ENCODE data around the gene OR5AS1.
"Not testable (repeated sequence)": the region's sequence is repeated elsewhere in the genome, so short reads cannot be mapped to it uniquely, and the experiment has no call there.

The OR5AS1 gene

GRCh38 chr11:56027354-56027753, at the start of gene OR5AS1:
OR5AS1 (plus strand) TSS chr11:56027654; CDS start chr11:56030419, 2,765 bp downstream.
- no peak for DNase-seq (ENCODE audit: low read depth, low spot score)
- no peak within 1 kb of the TSS for H3K4me3 ChIP-seq (ENCODE audit: low read depth, low read length)
- no peak for TF ChIP-seq CTCF (IDR thresholded peaks at IDR 0.05; ENCODE audit: low read depth, low read length)
- in situ Hi-C loops (cut with HindIII; ENCODE audit: low sequenced_read_pairs): no loop called here

GRCh38 chr11:55994525-55994924, 32.9 kb upstream of the OR5AS1 start, which contains the start of gene OR5F1:
OR5F1 (minus strand) TSS chr11:55994625; CDS start chr11:55994625, 0 bp downstream.
- DNase-seq (ENCODE audit: low read depth, low spot score): no peak
- no peak for TF ChIP-seq CTCF (IDR thresholded peaks at IDR 0.05; ENCODE audit: low read depth, low read length)
- in situ Hi-C loops (cut with HindIII; ENCODE audit: low sequenced_read_pairs): no loop called here
- no peak within 1 kb of the TSS for H3K4me3 ChIP-seq (ENCODE audit: low read depth, low read length)

GRCh38 chr11:56010716-56011115, 16.7 kb upstream of the OR5AS1 start:
- in situ Hi-C loops (cut with HindIII; ENCODE audit: low sequenced_read_pairs): no loop called here
- no peak for TF ChIP-seq CTCF (IDR thresholded peaks at IDR 0.05; ENCODE audit: low read depth, low read length)

DNA sequence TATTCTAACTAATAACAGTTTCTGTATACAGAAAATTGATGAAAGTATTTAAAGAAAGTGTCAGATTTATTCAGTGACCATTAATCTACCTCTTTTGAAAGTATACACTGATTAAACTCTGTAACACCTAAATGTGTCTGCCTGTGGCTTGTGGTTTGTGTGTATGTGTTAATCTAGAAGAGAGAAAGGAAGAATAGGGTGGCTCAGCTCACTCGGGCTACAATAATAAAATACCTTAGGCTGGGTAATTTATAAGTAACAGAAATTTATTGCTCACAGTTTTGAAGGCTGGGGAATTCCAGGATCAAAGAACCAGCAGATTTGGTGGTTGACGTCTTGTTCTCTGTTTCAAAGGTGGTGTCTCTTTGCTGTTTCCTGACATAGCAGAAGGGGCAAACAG, 13.6 kb upstream of the OR5AS1 start:
- no peak overlapping the region for H3K4me3 ChIP-seq (ENCODE audit: low read depth, low read length)
- DNase-seq (ENCODE audit: low read depth, low spot score): no peak
- in situ Hi-C loops (cut with HindIII; ENCODE audit: low sequenced_read_pairs): no loop called here
- TF ChIP-seq CTCF (IDR thresholded peaks at IDR 0.05; ENCODE audit: low read depth, low read length): no peak

More at GRCh38 chr11:56010716-56011115, 16.7 kb upstream of the OR5AS1 start:
- no peak overlapping the region for H3K4me3 ChIP-seq (ENCODE audit: low read depth, low read length)
- no peak for DNase-seq (ENCODE audit: low read depth, low spot score)

DNA sequence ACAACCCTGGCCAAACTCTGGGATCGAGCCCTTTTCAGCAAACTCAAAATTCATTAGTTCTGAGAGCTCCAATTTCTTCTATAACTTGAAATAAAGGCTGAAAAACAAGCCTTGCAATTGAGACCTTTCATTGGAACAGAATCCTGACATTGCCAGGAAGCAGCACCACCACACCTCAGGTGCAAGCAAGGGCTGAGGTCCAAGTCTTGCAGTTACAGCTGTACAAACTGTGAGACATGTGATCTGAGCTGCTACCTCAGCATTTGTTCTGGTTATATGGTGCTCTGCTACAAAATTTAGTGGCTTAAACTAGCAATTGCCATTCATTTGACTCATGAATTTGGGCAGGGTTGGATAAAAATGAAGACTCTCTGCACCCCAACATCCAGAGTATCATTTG, 18.1 kb downstream of the OR5AS1 start:
- no peak overlapping the region for H3K4me3 ChIP-seq (ENCODE audit: low read depth, low read length)
- TF ChIP-seq CTCF (IDR thresholded peaks at IDR 0.05; ENCODE audit: low read depth, low read length): no peak
- in situ Hi-C loops (cut with HindIII; ENCODE audit: low sequenced_read_pairs): no loop called here
- DNase-seq (ENCODE audit: low read depth, low spot score): no peak

- H3K4me3 ChIP-seq (ENCODE audit: low read depth, low read length): no peak overlapping the region
- in situ Hi-C loops (cut with HindIII; ENCODE audit: low sequenced_read_pairs): no loop called here
- no peak for TF ChIP-seq CTCF (IDR thresholded peaks at IDR 0.05; ENCODE audit: low read depth, low read length)
- DNase-seq (ENCODE audit: low read depth, low spot score): no peak
These were observed 21.0 kb downstream of the OR5AS1 start for GRCh38 chr11:56048480-56048879.

DNA sequence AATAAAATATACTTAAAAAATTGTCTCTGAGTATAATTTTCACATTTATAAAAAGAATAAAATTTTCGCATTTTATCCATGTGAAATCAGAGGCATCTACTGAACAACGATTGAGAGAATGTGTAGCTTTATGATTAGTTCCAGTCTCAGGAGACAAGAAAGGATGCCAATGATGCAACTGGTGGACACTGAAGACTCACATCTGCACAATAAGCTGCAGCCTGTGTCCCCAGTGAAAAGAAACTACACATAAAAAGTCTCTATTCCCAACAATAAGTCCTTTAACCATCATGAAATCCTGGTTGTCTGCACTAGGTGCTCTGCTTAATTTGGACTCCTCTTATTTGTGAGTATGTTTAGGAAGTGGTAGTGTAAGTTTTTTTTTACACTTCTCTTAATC, 22.0 kb downstream of the OR5AS1 start:
- no peak for DNase-seq (ENCODE audit: low read depth, low spot score)
- in situ Hi-C loops (cut with HindIII; ENCODE audit: low sequenced_read_pairs): no loop called here
- no peak overlapping the region for H3K4me3 ChIP-seq (ENCODE audit: low read depth, low read length)
- no peak for TF ChIP-seq CTCF (IDR thresholded peaks at IDR 0.05; ENCODE audit: low read depth, low read length)

DNA sequence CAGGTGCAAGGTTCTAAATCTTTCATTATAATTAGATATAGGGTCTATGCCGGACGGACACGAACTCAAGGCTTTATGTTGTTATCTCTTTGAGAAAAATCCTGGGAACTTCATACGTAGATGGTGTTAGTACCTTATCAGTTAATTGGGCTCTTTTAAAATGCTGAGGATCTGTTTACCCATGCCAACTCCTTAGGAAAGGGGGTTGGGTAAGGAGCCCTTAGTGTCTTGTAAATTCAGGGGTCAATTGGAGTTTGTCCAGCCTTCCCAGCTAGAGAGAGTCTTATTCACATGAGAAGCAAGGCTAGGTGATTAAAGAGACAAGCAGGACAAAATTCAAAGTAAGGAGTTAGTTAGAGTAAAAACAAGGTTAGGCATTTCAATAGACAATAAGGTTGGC, 28.9 kb downstream of the OR5AS1 start:
- H3K4me3 ChIP-seq (ENCODE audit: low read depth, low read length); DNase-seq (ENCODE audit: low read depth, low spot score); in situ Hi-C loops (cut with HindIII; ENCODE audit: low sequenced_read_pairs): not testable (repeated sequence)

DNA sequence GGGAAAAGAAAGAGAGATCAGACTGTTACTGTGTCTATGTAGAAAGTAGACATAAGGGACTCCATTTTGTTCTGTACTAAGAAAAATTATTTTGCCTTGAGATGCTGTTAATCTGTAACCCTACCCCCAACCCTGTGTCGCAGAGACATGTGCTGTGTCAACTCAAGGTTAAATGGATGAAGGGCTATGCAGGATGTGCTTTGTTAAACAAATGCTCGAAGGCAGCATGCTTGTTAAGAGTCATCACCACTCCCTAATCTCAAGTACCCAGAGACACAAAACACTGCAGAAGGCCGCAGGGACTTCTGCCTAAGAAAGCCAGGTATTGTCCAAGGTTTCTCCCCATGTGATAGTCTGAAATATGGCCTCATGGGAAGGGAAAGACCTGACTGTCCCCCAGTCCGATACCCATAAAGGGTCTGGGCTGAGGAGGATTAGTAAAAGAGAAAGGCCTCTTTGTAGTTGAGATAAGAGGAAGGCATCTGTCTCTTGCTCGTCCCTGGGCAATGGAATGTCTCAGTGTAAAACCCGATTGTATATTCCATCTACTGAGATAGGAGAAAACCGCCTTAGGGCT, 30.3 kb downstream of the OR5AS1 start:
- in situ Hi-C loops (cut with HindIII; ENCODE audit: low sequenced_read_pairs); DNase-seq (ENCODE audit: low read depth, low spot score); H3K4me3 ChIP-seq (ENCODE audit: low read depth, low read length): not testable (repeated sequence)

Measured in astrocyte of the spinal cord (primary cell).